Skin of body (tissue), 2 donors: ENCODE measurements around the gene RASD2. TPM values are rescaled to one million over a fixed set of nuclear protein-coding genes. Genes with fewer than 3 reads are reported as not detected.

Experiments used
- DNase-seq: peaks from one replicate; lab custom pipeline; 2025; lab: John Stamatoyannopoulos, UW
- total RNA-seq: library from RNA; depleted of rRNA; stranded (reverse); fragments of >200 nt; gene quantifications from one replicate; pipeline ENCODE4 v1.2.3, GENCODE V29; 2014

Gene RASD2
- total RNA-seq, 1 donor from 2014 or later: 0.30 TPM

DNA sequence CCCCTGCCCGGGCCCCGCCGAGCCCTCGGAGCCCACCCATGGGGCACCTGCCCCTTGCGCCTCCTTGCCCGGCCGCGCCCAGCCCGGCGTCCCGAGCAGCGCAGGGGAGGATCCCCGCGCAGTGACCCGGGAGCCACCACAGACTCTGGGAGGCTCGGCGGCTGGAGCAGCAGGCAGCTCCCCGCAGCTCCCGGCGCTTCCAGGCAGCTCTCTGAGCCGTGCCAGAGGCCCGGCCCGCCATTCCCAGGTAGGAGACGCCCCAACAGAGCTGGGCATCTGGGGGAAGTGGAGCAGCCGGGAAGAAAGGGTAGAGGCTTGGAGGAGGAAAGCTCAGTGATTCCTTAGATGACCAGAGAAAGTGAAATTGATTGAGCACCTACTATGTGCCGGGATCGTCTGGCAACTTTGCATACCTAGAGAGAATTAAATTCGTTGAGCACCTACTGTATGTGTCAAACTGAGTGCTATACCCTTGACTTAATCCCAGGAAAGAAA lies 670 bp downstream of the RASD2 start:
- DNase-seq: no peak

DNA sequence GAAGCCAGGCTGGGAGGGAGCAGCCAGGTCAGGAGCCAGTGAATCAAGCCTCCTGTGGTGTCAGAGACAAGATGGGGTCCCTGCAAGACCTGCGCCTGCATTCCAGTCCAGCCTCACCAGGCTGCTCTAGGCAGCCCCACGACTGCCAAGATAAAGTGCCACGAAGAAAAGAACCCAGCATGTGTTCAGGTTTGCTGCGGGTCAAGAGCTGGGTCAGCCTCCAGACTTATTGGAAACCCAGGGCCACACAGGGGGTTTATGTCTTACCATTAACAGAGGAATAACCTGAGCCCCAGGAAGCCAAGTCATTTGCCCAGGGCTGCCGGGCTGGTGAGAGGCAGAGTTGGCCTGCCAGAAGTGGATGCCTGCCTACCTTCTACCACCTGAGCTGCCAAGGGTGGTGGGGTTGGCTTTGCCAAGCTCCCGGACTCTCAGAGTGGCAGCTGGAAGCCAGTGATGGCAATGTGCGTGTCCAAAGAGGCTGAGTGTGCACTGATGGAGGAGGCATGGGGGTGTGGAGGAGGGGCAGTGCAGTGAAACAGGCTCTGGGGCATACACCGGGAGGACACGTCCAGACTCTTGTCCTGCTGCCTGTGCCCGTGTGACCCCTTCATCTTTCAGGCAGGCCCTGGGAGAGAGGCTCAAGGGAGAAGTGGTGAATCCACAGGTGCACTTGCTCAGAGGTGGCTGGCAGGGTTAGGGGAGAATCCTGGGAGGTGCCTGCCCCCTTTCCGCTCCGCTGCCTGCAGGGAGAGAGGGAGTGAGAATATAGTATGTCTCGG lies 1.7 kb downstream of the RASD2 start:
- no peak for DNase-seq

DNA sequence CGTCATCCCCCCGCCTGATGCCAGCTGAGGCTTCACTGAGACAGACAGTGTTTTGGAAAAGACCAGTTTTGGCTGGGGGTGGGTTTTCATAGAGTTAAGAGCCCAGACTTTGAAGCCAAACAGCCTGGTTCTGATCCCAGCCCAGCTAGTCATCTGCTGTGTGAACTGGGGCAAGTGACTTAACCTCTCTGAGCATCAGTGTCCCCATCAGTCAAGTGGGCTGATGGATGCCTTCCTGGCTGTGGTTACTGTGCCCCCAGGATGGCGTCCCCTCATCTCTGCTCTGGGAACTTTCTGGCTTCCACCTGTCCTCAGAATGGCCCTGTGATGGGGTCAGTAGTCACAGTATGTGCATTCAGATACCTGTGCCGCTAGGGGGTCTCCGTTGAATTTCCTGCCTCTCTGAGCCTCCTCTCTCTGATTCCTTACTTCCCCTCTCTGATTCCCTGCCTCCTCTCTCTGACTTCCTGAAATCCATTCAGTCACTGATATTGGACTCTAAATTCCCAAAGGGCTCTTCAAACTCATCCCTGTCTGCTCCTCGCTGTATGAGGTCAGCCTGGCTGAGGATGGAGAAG lies 2.4 kb downstream of the RASD2 start:
- DNase-seq: no peak

DNA sequence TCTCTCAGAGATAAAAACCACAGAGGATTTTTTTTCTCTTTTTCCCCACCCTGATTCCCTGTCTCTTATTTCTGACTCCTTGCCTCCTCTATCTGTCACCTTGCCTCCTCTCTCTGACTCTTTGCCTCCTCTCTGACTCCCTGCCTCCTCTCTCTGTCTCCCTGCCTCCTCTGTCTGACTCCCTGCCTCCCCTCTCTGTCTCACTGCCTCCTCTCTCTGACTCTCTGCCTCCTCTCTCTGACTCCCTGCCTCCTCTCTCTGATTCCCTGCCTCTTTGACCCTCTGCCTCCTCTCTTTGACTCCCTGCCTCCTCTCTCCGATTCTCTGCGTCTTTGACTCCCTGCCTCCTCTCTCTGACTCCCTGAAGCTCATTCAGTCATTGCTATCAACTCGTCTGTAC lies 3.1 kb downstream of the RASD2 start:
- DNase-seq: no peak

DNA sequence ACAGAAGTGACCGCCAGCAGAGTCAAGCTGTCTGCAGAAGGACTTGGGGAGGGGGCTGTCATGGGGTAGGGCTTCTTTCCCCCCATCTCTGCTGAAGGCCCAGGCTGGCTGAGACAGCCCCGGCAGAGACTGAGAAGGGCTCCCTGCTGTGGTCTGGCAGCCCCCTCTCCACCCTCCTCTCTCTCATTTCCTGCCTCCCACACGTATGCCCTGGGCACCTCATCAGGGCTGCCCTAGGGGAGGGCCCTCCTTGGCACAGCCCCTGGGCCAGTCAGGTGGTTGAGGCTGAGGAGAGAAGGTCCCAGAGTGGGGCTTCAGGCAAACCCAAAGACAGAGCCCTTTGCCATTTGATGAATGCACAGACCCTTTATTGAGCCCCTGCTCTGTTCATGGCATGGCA lies 3.6 kb downstream of the RASD2 start:
- no peak for DNase-seq

DNA sequence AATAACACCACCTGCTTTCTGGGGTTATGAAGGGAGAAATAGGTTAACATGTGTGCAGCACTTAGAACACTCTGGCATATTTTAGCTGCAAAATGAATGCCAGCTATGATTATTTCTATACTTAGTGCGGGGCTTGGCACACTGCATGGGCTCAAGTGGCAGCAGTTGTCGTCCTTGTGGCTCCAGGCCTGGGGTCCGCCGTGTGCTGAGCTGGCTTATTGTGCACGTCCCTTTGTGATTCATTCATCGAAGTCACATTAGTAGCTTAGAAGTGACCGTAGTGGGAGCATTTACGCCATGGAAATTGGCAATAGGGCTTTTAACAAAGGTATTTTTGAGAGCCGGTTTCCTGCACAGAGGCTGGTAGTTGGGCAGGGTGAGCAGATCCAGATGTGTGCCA lies 4.2 kb downstream of the RASD2 start:
- DNase-seq: no peak

DNA sequence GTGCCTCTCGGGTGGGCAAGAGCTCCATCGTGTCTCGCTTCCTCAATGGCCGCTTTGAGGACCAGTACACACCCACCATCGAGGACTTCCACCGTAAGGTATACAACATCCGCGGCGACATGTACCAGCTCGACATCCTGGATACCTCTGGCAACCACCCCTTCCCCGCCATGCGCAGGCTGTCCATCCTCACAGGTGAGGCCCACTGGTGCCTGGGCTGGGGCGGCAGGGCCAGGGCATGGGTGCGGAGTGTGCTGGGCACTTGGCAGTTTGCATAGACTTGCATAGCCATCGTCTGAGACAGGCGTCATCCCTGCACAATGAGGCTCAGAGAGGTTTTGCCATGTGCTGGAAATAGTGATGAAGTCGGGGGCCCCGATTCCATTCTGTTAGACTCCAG lies 6.3 kb downstream of the RASD2 start:
- no peak for DNase-seq

DNA sequence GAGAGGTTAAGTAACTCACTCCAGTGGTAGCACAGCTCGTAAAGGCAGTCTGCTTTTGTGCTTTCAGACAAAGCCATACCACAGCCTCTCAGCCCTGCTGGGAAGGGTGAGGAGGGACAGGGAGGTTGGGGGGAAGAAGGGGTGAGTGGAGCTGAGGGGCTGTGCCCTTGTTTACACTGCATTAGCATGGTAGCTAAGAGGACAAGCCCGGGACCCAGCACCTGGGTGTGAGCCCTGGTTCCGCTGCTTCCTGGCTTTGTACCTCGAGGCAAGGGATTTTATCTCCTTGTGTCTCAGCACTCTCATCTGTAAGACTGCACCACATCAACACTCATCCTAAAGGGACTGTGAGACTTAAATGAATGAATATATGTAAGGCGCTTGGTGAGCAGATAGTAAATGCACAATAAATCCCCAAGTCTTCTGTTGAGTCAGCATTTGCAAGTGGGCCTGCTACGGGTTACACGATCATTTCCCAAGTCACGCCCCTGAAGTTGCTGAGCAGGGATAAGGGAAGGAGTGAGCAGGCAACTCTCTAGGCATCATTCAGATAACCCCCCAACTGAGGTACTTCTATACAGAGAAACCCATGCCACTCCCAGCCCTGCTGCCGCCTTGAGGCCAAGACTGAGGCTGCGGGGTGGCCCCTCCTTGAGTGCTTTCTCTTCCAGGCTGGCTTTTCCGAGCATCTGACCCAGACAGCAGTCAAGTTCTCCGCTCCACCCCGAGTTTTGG lies 7.5 kb downstream of the RASD2 start:
- DNase-seq: no peak

DNA sequence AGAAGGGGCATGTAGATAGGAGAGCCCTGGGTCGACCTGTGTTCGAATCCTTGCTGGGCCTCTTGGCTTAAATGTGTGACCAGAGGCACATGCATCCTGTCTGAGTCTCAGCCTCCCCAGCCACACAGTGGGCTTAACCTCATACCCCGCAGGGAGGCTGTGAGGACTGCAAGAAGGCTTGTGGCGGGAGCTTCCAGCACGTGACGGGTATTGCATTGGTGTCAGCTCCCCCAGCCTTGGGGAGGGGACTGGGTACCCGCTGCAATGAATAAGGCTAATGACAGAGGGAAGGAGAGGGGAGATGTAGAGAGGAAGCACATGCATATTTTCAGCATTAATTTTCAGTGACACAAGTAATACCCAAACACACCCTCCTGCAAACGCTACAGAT lies 8.1 kb downstream of the RASD2 start:
- DNase-seq: no peak

DNA sequence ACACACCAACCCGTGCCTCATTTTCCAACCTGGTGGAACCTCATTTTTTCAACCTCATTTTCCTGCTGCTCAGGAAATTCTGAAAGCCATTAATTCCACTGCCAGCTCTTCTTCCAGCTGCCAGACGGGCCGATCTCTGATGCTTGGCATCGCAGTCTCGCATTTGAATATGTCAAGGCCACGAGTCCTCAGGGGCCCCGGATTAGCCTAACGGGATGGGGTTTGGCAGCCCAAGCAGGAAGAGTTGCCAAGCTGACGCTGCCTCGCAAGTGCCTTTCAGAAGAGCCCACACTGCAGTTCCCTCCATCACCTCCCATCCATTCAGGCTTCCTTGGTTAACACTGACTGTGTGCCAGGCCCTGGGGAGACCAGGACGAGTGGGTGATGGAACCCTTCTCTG lies 8.7 kb downstream of the RASD2 start:
- no peak for DNase-seq

DNA sequence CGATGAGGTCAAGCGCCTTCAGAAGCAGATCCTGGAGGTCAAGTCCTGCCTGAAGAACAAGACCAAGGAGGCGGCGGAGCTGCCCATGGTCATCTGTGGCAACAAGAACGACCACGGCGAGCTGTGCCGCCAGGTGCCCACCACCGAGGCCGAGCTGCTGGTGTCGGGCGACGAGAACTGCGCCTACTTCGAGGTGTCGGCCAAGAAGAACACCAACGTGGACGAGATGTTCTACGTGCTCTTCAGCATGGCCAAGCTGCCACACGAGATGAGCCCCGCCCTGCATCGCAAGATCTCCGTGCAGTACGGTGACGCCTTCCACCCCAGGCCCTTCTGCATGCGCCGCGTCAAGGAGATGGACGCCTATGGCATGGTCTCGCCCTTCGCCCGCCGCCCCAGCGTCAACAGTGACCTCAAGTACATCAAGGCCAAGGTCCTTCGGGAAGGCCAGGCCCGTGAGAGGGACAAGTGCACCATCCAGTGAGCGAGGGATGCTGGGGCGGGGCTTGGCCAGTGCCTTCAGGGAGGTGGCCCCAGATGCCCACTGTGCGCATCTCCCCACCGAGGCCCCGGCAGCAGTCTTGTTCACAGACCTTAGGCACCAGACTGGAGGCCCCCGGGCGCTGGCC lies 11.0 kb downstream of the RASD2 start:
- no peak for DNase-seq

DNA sequence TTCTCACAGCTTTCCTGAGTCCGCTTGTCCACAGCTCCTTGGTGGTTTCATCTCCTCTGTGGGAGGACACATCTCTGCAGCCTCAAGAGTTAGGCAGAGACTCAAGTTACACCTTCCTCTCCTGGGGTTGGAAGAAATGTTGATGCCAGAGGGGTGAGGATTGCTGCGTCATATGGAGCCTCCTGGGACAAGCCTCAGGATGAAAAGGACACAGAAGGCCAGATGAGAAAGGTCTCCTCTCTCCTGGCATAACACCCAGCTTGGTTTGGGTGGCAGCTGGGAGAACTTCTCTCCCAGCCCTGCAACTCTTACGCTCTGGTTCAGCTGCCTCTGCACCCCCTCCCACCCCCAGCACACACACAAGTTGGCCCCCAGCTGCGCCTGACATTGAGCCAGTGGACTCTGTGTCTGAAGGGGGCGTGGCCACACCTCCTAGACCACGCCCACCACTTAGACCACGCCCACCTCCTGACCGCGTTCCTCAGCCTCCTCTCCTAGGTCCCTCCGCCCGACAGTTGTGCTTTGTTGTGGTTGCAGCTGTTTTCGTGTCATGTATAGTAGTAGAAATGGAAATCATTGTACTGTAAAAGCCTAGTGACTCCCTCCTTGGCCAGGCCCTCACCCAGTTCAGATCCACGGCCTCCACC lies 11.7 kb downstream of the RASD2 start:
- no peak for DNase-seq

DNA sequence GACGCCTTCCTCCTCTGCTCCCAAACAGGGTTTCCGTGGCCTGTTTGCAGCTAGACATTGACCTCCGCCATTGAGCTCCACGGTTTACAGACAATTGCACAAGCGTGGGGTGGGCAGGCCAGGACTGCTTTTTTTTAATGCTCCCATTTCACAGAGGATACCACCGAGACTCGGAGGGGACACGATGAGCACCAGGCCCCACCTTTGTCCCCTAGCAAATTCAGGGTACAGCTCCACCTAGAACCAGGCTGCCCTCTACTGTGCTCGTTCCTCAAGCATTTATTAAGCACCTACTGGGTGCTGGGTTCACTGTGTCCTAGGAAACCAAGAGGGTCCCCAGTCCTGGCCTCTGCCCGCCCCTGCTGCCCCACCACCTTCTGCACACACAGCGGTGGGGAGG lies 12.2 kb downstream of the RASD2 start:
- no peak for DNase-seq

DNA sequence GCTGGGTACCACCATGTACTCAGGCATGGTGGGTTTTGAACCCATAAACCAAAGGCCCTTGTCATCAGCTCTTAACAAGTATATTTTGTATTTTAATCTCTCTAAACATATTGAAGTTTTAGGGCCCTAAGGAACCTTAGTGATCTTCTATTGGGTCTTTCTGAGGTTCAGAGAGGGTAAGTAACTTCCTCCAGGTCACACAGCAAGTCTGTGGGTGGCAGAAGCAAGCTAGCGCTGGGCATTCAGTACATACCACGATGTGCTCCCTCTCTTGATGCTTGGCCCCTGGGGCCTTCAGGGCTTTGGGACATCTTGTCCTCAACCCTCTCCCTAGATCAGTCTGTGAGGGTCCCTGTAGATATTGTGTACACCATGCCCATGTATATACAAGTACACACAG lies 12.7 kb downstream of the RASD2 start:
- DNase-seq: no peak

DNA sequence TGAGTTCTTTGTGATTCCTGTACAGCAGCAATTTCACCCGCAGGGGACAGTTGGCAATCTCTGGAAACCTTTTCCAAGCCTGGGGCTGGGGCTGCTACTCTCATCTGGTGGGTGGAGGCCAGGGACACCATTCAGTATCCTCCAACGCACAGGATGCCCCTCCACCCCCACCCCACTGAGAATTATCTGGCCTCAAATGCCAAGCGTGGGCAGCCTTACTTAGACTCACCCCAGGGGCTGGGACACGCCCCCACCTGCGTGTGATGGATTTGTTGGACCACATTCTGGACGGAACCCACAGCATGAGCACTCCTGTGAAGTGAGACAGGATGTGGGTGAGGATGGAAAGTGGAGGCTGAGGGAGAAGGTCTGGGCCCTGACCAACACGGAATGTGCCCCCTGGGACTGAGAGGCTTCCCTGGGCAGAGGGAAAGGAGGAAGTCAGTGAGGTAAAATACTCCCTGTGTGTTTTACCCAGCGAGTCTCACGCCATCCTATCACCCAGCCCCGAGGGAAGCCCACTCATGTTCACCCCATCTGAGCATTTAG lies 13.7 kb downstream of the RASD2 start:
- DNase-seq: no peak

DNA sequence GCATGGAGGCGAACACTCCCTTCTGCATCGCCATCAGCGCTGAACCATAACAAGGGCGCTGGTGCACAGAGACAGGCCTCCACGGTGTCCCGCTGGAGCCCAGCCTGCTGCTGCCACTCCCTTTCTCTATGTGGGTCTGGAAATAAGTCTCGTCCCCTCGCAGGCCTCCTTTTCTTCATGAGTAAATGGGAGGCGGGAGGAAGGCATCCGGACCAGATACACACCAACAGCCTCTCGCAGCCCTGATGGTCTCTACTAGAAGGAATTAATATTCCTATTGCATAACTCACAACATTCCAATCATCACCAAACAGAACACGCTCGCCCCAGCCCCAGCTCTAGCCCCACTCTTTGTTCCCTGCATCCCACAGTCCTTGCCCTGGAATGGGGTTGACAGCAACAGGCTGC lies 14.9 kb downstream of the RASD2 start:
- DNase-seq: peak; percentile 30

DNA sequence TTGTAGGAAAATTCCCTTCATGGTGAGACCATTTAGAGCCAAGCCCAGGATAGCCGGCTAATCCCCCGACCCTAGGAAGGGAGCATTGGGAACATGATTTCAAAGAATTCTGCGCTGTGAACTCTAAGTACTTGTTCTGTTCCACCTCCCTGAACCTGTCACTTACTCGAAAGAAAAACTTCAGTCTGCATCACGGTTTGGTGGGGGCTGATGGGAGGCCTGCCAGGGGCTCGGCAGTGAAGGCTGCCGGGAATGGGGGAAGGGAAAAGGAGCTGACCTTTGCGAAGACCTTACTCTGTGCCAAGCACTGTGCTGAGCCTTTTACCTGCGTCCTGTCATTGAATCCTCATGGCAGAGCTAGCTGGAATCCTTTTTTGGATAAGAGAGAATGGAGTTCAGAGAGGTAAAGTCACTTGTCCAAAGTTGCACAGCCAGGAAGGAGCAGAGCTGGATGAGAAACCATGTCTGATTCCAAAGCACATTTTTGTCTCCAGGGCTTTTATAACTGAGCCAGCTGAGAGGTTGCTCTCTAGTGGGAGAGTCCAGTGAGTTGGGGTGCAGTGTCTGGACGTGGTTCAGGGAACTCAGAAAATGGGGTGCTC lies 15.4 kb downstream of the RASD2 start:
- DNase-seq: no peak

DNA sequence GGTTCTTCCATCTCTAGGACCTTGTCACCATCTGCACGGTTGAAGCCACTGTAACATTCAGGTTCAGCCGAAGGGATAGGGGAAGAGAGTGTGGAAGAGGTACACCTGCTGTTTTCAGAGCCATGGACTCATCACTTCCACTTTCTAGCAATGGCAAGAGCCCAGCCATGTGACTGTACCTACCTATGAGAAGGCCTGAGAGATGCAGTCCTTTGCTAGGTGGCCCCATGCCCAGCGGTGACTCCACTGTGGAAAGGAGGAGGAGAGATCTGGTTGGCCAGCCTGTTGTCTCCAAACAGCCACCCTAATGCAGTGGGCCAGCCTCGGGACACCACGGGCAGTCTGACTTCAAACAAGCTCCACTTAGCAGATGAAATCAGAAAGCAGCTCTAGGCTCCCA lies 16.0 kb downstream of the RASD2 start:
- no peak for DNase-seq

DNA sequence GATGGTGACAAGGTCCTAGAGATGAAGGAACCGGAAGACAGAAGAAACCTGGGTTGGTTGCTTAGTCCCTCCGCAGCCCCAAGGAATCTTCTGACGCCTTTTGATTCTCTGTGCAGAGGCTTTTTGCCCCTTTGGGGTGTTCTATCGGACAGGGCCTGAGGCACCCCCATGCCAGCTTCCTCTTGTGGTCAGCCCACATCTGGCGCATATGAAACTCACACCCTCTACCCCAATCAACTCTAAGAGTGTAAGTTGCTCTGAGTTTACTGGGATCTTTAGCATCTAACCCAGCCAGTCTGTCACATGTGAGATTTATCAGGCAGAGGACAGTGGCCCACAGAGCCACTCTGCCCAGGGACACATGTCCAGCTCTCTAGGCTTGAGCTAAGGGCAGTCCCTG lies 17.4 kb downstream of the RASD2 start:
- DNase-seq: no peak

DNA sequence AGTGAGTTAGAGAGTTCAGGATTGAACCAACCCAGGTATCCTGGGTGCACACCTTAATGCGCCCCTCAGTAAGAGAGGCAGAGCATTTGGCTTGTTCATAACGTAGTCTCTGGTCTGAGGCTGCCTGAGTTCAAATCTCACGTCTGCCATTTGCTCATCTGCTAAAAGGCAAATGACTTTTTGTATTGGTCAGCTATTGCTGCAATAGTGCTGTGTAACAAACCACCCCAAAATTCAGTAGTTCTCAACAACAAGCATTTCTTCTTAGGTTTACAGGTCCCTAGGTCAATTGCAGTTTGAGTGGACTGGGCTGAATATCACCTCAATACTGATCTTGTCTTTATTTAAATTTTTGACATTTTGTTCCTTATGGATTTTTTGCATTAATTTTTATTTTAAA lies 18.1 kb downstream of the RASD2 start:
- DNase-seq: no peak
